HepG2 (cell line): ENCODE data around the gene MAP1LC3A. TPM values are rescaled to one million over a fixed set of nuclear protein-coding genes. Genes with fewer than 3 reads are reported as not detected.
A peak's percentile ranks its signal among the peaks of the same experiment; 100 is the strongest.

Experiments used
- ATAC-seq: fragments of 200-7000 bp; cut with Tn5 transposase; 3 replicates; pipeline ENCODE4 v1.9.1; 2020; ENCODE audit warnings: mild to moderate bottlenecking, moderate library complexity
- BruUV-seq: library from RNA; stranded (reverse); fragments of 400-500 nt; replicated peaks from 2 replicates; lab custom pipeline; 2021; lab: Mats Ljungman, UMichigan
- CTCF ChIA-PET: fragments of 300-600 bp; formaldehyde crosslinking; extraction: SDS; loops from one replicate; lab custom pipeline; 2021; ENCODE audit warnings: low total read pairs, inconsistent platforms, low intra/inter-chr PET ratio; lab: Yijun Ruan, JAX
- POLR2A ChIA-PET: fragments of 350-600 bp; sonication (Branson Sonifier 250); formaldehyde crosslinking; loops from one replicate; lab custom pipeline; 2020; ENCODE audit warnings: antibody characterized with exemption, inconsistent platforms; lab: Yijun Ruan, JAX
- DNase-seq: peaks from one replicate; pipeline ENCODE4 v3.0.0-alpha.2; 2015; ENCODE audit warnings: low spot score
- FAIRE-seq: peaks from 3 replicates; lab custom pipeline; 2011; peaks lifted over from hg19 to GRCh38; lab: Jason Lieb, UNC
- H2AFZ ChIP-seq: one replicate; pipeline ENCODE4 v1.6.1; 2011; ENCODE audit warnings: low read length, inconsistent platforms
- H3K27ac ChIP-seq: fragments of 300-600 bp; 3 replicates; pipeline ENCODE4 v1.8.0; 2011; ENCODE audit warnings: mixed run types, mild to moderate bottlenecking, mixed read lengths, low read length, inconsistent platforms; ENCODE audit not compliant: insufficient read depth; ENCODE audit errors: extremely low read length
- H3K27me3 ChIP-seq, 2 experiments: fragments of 200-600 bp in 1 of 2; 2 replicates in 1 of 2; 3 replicates in 1 of 2; pipeline versions ENCODE4 v1.6.0 to v1.8.0; 2011; ENCODE audit warnings: low read length in 2 of 2, mild to moderate bottlenecking in 2 of 2, moderate library complexity in 2 of 2, inconsistent platforms in 1 of 2; ENCODE audit not compliant: insufficient read depth in 2 of 2, control insufficient read depth in 1 of 2
- H3K36me3 ChIP-seq, 2 experiments: fragments of 200-600 bp in 1 of 2; replicated peaks in 1 of 2; 2 replicates in 1 of 2; 3 replicates in 1 of 2; pipeline versions ENCODE4 v1.5.1 to v1.8.0; 2011; ENCODE audit warnings: low read length in 2 of 2, inconsistent platforms in 1 of 2; ENCODE audit not compliant: insufficient read depth in 2 of 2, control insufficient read depth in 1 of 2
- H3K4me1 ChIP-seq: 2 replicates; pipeline ENCODE4 v1.5.1; 2012; ENCODE audit warnings: low read length, inconsistent platforms; ENCODE audit not compliant: insufficient read depth
- H3K4me2 ChIP-seq: 2 replicates; pipeline ENCODE4 v1.6.0; 2011; ENCODE audit warnings: low read depth, low read length, inconsistent platforms
- H3K4me3 ChIP-seq, 3 experiments: fragments of 200-600 bp in 1 of 3; sonication (generic), shearing (Covaris generic) in 1 of 3; replicated peaks in 1 of 3; 2 replicates each; pipeline ENCODE4 v1.5.1; 2011 to 2016; ENCODE audit warnings: low read length in 3 of 3, inconsistent platforms in 2 of 3, low read depth in 2 of 3, mild to moderate bottlenecking in 2 of 3, control low read depth in 1 of 3, mixed read lengths in 1 of 3; ENCODE audit not compliant: insufficient read depth in 1 of 3
- H3K79me2 ChIP-seq: one replicate; pipeline ENCODE4 v1.6.1; 2011; ENCODE audit warnings: low read length, inconsistent platforms; ENCODE audit not compliant: insufficient read depth
- H3K9ac ChIP-seq: 2 replicates; pipeline ENCODE4 v1.6.0; 2011; ENCODE audit warnings: mild to moderate bottlenecking, low read depth, low read length, inconsistent platforms; ENCODE audit not compliant: insufficient read depth
- H3K9me3 ChIP-seq: 2 replicates; pipeline ENCODE4 v1.5.1; 2012; ENCODE audit warnings: mild to moderate bottlenecking, low read length
- H4K20me1 ChIP-seq: 2 replicates; pipeline ENCODE4 v1.6.0; 2011; ENCODE audit warnings: inconsistent platforms, mild to moderate bottlenecking, low read length, moderate library complexity; ENCODE audit not compliant: insufficient read depth
- HNRNPLL ChIP-seq: fragments of 200-400 bp; formaldehyde crosslinking; IDR thresholded peaks from 2 replicates; pipeline ENCODE4 v1.6.1; 2017; ENCODE audit warnings: mild to moderate bottlenecking, low read depth, low read length; ENCODE audit not compliant: poor library complexity, severe bottlenecking
- ISX ChIP-seq: sonication (generic); formaldehyde crosslinking; conservative IDR thresholded peaks from 2 replicates; pipeline ENCODE4 v1.5.0; 2020; ENCODE audit warnings: missing genetic modification reagents
- MED13 ChIP-seq: sonication (generic); formaldehyde crosslinking; IDR thresholded peaks from 2 replicates; pipeline ENCODE4 v1.5.0; 2020; ENCODE audit warnings: missing genetic modification reagents
- NFKB2 ChIP-seq: sonication (generic); formaldehyde crosslinking; IDR thresholded peaks from 2 replicates; pipeline ENCODE4 v1.4.0; 2020; ENCODE audit warnings: missing genetic modification reagents, borderline replicate concordance
- NFYB ChIP-seq: sonication (generic); formaldehyde crosslinking; IDR thresholded peaks from 2 replicates; pipeline ENCODE4 v1.4.0; 2020; ENCODE audit warnings: missing genetic modification reagents
- RAD51 ChIP-seq: fragments of 450-650 bp; IDR thresholded peaks from 2 replicates; pipeline ENCODE4 v1.6.1; 2016; ENCODE audit warnings: borderline replicate concordance
- ZBTB26 ChIP-seq: IDR thresholded peaks from 2 replicates; pipeline ENCODE4 v1.6.1; 2016; ENCODE audit warnings: missing compliant biosample characterization, missing genetic modification reagents, borderline replicate concordance
- ZFP36L1 ChIP-seq: sonication (generic); formaldehyde crosslinking; IDR thresholded peaks from 2 replicates; pipeline ENCODE4 v1.8.0; 2022; ENCODE audit warnings: mild to moderate bottlenecking, missing genetic modification reagents, moderate library complexity
- ZNF142 ChIP-seq: sonication (generic); formaldehyde crosslinking; IDR thresholded peaks from 2 replicates; pipeline ENCODE4 v1.4.0; 2020; ENCODE audit warnings: missing genetic modification reagents
- ZNF552 ChIP-seq: sonication (generic); formaldehyde crosslinking; IDR thresholded peaks from 2 replicates; pipeline ENCODE4 v1.9.0; 2022; ENCODE audit warnings: missing genetic modification reagents, mild to moderate bottlenecking, borderline replicate concordance
- ZNF572 ChIP-seq: sonication (generic); formaldehyde crosslinking; IDR thresholded peaks from 2 replicates; pipeline ENCODE4 v1.5.1; 2020; ENCODE audit warnings: mild to moderate bottlenecking, missing genetic modification reagents
- ZNF773 ChIP-seq: sonication (generic); formaldehyde crosslinking; IDR thresholded peaks from 2 replicates; pipeline ENCODE4 v1.4.0; 2020; ENCODE audit warnings: missing genetic modification reagents, borderline replicate concordance
- ZSCAN21 ChIP-seq: sonication (generic); formaldehyde crosslinking; IDR thresholded peaks from 2 replicates; pipeline ENCODE4 v1.8.0; 2022; ENCODE audit warnings: mild to moderate bottlenecking, missing genetic modification reagents, moderate library complexity, borderline replicate concordance
- in situ Hi-C: cut with HindIII; loops from 2 replicates; pipeline ENCODE4 v1.10.0; 2017; ENCODE audit warnings: low pct_unique_long_range_greater_than_20kb; ENCODE audit not compliant: extremely low pct_ligation_motif_present
- intact Hi-C: fragments of 100-400 bp; cut with micrococcal nuclease; formaldehyde crosslinking; loops from one replicate; pipeline ENCODE4 v1.10.0; 2022; ENCODE audit not compliant: unreplicated experiment
- polyA plus RNA-seq, 8 experiments: library from polyadenylated mRNA; depleted of rRNA in 3 of 8; stranded (reverse) in 7 of 8; unstranded in 1 of 8; fragments of >200 nt; fragmentation: Illumina TruSeq in 4 of 8; extraction: Trizol in 4 of 8; gene quantifications; 2 replicates each; pipeline versions ENCODE4 v1.2.1 to v1.2.3, GENCODE V29; 2011 to 2016; ENCODE audit warnings: low read depth in 4 of 8, missing spikeins in 1 of 8, mixed read lengths in 1 of 8; ENCODE audit not compliant: insufficient read depth in 1 of 8
- total RNA-seq, 5 experiments: library from RNA; depleted of rRNA; stranded (reverse); fragments of >200 nt; fragmentation: Illumina TruSeq; extraction: Trizol; gene quantifications; 2 replicates each; pipeline ENCODE4 v1.2.3, GENCODE V29; 2016; ENCODE audit warnings: low read depth in 1 of 5
- TF ChIP-seq, protein P1 (sequence below): sonication (generic); formaldehyde crosslinking; IDR thresholded peaks from 2 replicates; pipeline ENCODE4 v1.5.1; 2020; ENCODE audit warnings: missing genetic modification reagents, mild to moderate bottlenecking, borderline replicate concordance

MAP1LC3A gene
- total and polyA plus RNA-seq, 2 of the 13 experiments (the other 11 are each of a cell fraction or from before 2014, with no cell fraction given), result not detected

GRCh38 chr20:34512955-34513419 is 45.5 kb upstream of the MAP1LC3A start:
- POLR2A ChIA-PET, result interaction anchor here (1.2 to 1.7 kb wide), 7 partner anchors 8 to 313 kb away, joined by 4 to 12 read pairs (median 5); partner anchors contain the start of genes AHCY, ITCH and NCOA6
- H3K4me1 ChIP-seq, result peaks cover 61% of the 10 kb centered on the region
- TF ChIP-seq ZNF572 (no peak), ZFP36L1 (CRISPR knock-in tag) (peak; percentile 78; the same call in 1 of the 2 replicates), NFKB2 (CRISPR knock-in tag) (no peak), NFYB (CRISPR knock-in tag) (no peak), ZNF773 (CRISPR knock-in tag) (no peak), RAD51 (no peak), ISX (CRISPR knock-in tag) (0 out of 2 replicates have a peak, but pooled peaks have one; percentile 15), HNRNPLL (no peak), ZSCAN21 (CRISPR knock-in tag) (0 out of 2 replicates have a peak, but pooled peaks have one; percentile 23), ZNF142 (0 out of 2 replicates have a peak, but pooled peaks have one; percentile 5), MED13 (CRISPR knock-in tag) (0 out of 2 replicates have a peak, but pooled peaks have one; percentile 17), ZBTB26 (CRISPR knock-in tag) (no peak), ZNF552 (CRISPR knock-in tag) (no peak)
- TF ChIP-seq, protein P1, sequence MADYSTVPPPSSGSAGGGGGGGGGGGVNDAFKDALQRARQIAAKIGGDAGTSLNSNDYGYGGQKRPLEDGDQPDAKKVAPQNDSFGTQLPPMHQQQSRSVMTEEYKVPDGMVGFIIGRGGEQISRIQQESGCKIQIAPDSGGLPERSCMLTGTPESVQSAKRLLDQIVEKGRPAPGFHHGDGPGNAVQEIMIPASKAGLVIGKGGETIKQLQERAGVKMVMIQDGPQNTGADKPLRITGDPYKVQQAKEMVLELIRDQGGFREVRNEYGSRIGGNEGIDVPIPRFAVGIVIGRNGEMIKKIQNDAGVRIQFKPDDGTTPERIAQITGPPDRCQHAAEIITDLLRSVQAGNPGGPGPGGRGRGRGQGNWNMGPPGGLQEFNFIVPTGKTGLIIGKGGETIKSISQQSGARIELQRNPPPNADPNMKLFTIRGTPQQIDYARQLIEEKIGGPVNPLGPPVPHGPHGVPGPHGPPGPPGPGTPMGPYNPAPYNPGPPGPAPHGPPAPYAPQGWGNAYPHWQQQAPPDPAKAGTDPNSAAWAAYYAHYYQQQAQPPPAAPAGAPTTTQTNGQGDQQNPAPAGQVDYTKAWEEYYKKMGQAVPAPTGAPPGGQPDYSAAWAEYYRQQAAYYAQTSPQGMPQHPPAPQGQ (CRISPR knock-in tag), result 0 out of 2 replicates have a peak, but pooled peaks have one; percentile 40

More at GRCh38 chr20:34512955-34513419, 45.5 kb upstream of the MAP1LC3A start:
- DNase-seq (no peak), ATAC-seq (no peak), FAIRE-seq (no peak)
- H3K36me3 ChIP-seq, result peaks cover 5 to 20% of the 10 kb centered on the region in 2 experiments
- peak overlapping the region; percentile 59; the same call in 1 of the 2 replicates for H3K9ac ChIP-seq
- H3K27me3 ChIP-seq, result no peaks in the 10 kb centered on the region; a peak in 1 of 5 replicates
- in situ Hi-C loops, result no loop called here
- H3K9me3 ChIP-seq, result no peaks in the 10 kb centered on the region
- CTCF ChIA-PET, result no interaction called here
- peak overlapping the region in 1 of 3 experiments; percentile 15; a peak in 2 of 6 replicates for H3K4me3 ChIP-seq
- intact Hi-C loops, result loop anchor here (2.0 kb wide), 1 partner anchor 14 kb away; no protein-coding TSS in a partner anchor
- no peak overlapping the region for H2AFZ ChIP-seq
- peak overlapping the region; percentile 74 for H3K27ac ChIP-seq
- H4K20me1 ChIP-seq, result peaks cover 14% of the 10 kb centered on the region
- peaks cover 21% of the 10 kb centered on the region for H3K79me2 ChIP-seq
- peak overlapping the region; percentile 77 for H3K4me2 ChIP-seq
- no TSS peak for BruUV-seq
